ENCODE results near the gene MTCH1.

DNA sequence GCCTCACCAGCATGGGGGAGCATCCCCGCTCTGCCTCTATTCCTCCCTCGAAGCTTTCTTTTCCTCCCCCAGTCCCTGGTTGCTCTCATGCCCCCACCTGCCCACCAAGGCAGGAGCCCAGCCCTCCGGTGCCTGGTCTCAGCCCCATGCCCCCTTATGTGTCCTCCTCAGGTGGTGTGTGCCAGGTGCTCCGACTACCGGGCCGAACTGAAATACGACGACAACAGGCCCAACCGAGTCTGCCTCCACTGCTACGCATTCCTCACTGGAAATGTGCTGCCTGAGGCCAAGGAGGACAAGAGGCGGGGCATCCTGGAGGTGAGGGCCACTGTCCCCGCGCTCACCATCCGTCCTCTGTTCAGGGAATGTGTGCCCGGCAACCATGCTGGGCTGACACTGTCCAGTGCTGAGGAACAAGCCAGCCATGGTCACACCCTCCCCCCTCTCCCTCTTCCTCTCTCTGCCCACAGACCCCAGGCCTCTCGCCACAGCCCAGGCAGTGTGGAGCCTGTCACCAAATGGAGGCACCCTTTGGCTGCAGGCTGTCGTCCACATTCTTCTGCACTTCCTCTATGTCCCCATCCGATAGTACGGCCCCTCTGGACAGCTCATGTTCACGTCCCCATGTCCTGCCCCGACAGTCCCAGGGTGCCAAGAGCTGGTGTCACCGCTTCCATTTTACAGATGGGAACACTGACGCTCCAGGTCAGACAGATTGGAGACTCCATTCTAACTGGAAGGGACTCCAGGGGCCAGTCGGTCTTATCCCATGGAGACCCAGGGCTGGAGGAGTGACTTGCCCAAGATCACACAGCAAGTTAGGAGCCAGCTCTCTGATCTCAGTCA is 39.8 kb upstream of the MTCH1 start:
- TF ChIP-seq, protein P1, sequence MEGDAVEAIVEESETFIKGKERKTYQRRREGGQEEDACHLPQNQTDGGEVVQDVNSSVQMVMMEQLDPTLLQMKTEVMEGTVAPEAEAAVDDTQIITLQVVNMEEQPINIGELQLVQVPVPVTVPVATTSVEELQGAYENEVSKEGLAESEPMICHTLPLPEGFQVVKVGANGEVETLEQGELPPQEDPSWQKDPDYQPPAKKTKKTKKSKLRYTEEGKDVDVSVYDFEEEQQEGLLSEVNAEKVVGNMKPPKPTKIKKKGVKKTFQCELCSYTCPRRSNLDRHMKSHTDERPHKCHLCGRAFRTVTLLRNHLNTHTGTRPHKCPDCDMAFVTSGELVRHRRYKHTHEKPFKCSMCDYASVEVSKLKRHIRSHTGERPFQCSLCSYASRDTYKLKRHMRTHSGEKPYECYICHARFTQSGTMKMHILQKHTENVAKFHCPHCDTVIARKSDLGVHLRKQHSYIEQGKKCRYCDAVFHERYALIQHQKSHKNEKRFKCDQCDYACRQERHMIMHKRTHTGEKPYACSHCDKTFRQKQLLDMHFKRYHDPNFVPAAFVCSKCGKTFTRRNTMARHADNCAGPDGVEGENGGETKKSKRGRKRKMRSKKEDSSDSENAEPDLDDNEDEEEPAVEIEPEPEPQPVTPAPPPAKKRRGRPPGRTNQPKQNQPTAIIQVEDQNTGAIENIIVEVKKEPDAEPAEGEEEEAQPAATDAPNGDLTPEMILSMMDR (IDR thresholded peaks at IDR 0.05; ENCODE audit: low read length), result no peak
- TF ChIP-seq EZH2 (IDR thresholded peaks at IDR 0.05; ENCODE audit: borderline replicate concordance, low read length), result no peak

Data from OCI-LY1 (cell line).